OCI-LY1 (cell line): ENCODE measurements around the gene PDCL2.

Experiments
- H2AFZ ChIP-seq: fragments of 200-600 bp; sonication (generic), shearing (Covaris generic); 2 replicates; pipeline ENCODE4 v1.6.0; 2014; ENCODE audit warnings: antibody characterized with exemption, mild to moderate bottlenecking, low read length
- H3F3A ChIP-seq: fragments of 200-600 bp; sonication (generic), shearing (Covaris generic); 2 replicates; pipeline ENCODE4 v1.6.0; 2014; ENCODE audit warnings: mild to moderate bottlenecking, antibody characterized with exemption, low read length, moderate library complexity; ENCODE audit not compliant: insufficient read depth
- H3K27ac ChIP-seq: fragments of 200-600 bp; sonication (generic); 2 replicates; pipeline ENCODE4 v1.5.1; 2014; ENCODE audit warnings: low read length, mixed run types, mild to moderate bottlenecking, low read depth; ENCODE audit not compliant: poor library complexity, severe bottlenecking
- H3K27me3 ChIP-seq: fragments of 200-600 bp; sonication (generic); 2 replicates; pipeline ENCODE4 v1.6.0; 2014; ENCODE audit warnings: antibody characterized with exemption, mild to moderate bottlenecking, low read length, moderate library complexity; ENCODE audit not compliant: insufficient read depth
- H3K36me3 ChIP-seq: fragments of 200-600 bp; sonication (generic); 2 replicates; pipeline ENCODE4 v1.6.1; 2014; ENCODE audit warnings: mild to moderate bottlenecking, antibody characterized with exemption, low read length, moderate library complexity, mixed read lengths; ENCODE audit not compliant: insufficient read depth
- H3K4me1 ChIP-seq: fragments of 200-600 bp; sonication (generic); 2 replicates; pipeline ENCODE4 v1.5.1; 2014; ENCODE audit warnings: mild to moderate bottlenecking, low read length, moderate library complexity; ENCODE audit not compliant: insufficient read depth, severe bottlenecking
- H3K4me2 ChIP-seq: fragments of 200-600 bp; sonication (generic), shearing (Covaris generic); 2 replicates; pipeline ENCODE4 v1.6.1; 2014; ENCODE audit warnings: low read length
- H3K4me3 ChIP-seq: fragments of 200-600 bp; sonication (generic); 2 replicates; pipeline ENCODE4 v1.5.1; 2014; ENCODE audit warnings: low read length, low read depth, mild to moderate bottlenecking, mixed read lengths; ENCODE audit not compliant: poor library complexity, severe bottlenecking
- H3K79me2 ChIP-seq: fragments of 200-600 bp; shearing (Covaris generic); 2 replicates; pipeline ENCODE4 v1.6.1; 2016; ENCODE audit warnings: mixed run types, low read length, mixed read lengths; ENCODE audit not compliant: insufficient read depth
- H3K9ac ChIP-seq: fragments of 200-600 bp; sonication (generic), shearing (Covaris generic); 2 replicates; pipeline ENCODE4 v1.6.1; 2014; ENCODE audit warnings: mild to moderate bottlenecking, low read length, mixed read lengths
- H3K9me2 ChIP-seq: fragments of 200-600 bp; sonication (generic), shearing (Covaris generic); 2 replicates; pipeline ENCODE4 v1.6.1; 2014; ENCODE audit warnings: low read depth, mild to moderate bottlenecking, low read length, mixed read lengths
- H3K9me3 ChIP-seq: fragments of 200-600 bp; shearing (Covaris generic); 2 replicates; pipeline ENCODE4 v1.6.1; 2014; ENCODE audit warnings: low read length, mixed read lengths
- H4K20me1 ChIP-seq: fragments of 200-600 bp; sonication (generic), shearing (Covaris generic); 2 replicates; pipeline ENCODE4 v1.6.0; 2016; ENCODE audit warnings: mild to moderate bottlenecking, low read length; ENCODE audit not compliant: insufficient read depth
- EZH2 ChIP-seq: fragments of 200-600 bp; sonication (generic), shearing (Covaris generic); IDR thresholded peaks from 2 replicates; pipeline ENCODE4 v1.8.0; 2017; ENCODE audit warnings: borderline replicate concordance, mixed run types, mild to moderate bottlenecking, antibody characterized with exemption, low read length, moderate library complexity, mixed read lengths
- TF ChIP-seq, protein P1 (sequence below): fragments of 200-600 bp; sonication (generic), shearing (Covaris generic); IDR thresholded peaks from 2 replicates; pipeline ENCODE4 v1.5.1; 2017; ENCODE audit warnings: mild to moderate bottlenecking, antibody characterized with exemption, low read length, moderate library complexity, mixed read lengths

PDCL2 gene

GRCh38 chr4:55524844-55525571 lies 67.0 kb downstream of the PDCL2 start:
- H3K36me3 ChIP-seq = no peaks in the 10 kb centered on the region
- no peaks in the 10 kb centered on the region for H3K9me2 ChIP-seq
- H3K27me3 ChIP-seq = no peaks in the 10 kb centered on the region
- H3K4me1 ChIP-seq = no peaks in the 10 kb centered on the region
- H3K27ac ChIP-seq = no peak overlapping the region
- H2AFZ ChIP-seq = no peak overlapping the region
- TF ChIP-seq, protein P1, sequence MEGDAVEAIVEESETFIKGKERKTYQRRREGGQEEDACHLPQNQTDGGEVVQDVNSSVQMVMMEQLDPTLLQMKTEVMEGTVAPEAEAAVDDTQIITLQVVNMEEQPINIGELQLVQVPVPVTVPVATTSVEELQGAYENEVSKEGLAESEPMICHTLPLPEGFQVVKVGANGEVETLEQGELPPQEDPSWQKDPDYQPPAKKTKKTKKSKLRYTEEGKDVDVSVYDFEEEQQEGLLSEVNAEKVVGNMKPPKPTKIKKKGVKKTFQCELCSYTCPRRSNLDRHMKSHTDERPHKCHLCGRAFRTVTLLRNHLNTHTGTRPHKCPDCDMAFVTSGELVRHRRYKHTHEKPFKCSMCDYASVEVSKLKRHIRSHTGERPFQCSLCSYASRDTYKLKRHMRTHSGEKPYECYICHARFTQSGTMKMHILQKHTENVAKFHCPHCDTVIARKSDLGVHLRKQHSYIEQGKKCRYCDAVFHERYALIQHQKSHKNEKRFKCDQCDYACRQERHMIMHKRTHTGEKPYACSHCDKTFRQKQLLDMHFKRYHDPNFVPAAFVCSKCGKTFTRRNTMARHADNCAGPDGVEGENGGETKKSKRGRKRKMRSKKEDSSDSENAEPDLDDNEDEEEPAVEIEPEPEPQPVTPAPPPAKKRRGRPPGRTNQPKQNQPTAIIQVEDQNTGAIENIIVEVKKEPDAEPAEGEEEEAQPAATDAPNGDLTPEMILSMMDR = no peak
- no peak for TF ChIP-seq EZH2
- no peaks in the 10 kb centered on the region for H4K20me1 ChIP-seq
- no peak overlapping the region for H3K4me2 ChIP-seq
- no peaks in the 10 kb centered on the region; the same call in 1 of the 2 replicates for H3K79me2 ChIP-seq
- H3K4me3 ChIP-seq = no peak overlapping the region
- no peak overlapping the region for H3K9ac ChIP-seq
- 0 out of 2 replicates have a peak, but pooled peaks cover 1% of the 10 kb centered on the region for H3K9me3 ChIP-seq
- no peaks in the 10 kb centered on the region for H3F3A ChIP-seq

- no peak overlapping the region for H2AFZ ChIP-seq
- no peak overlapping the region for H3K4me2 ChIP-seq
- H3K4me3 ChIP-seq = no peak overlapping the region
- no peaks in the 10 kb centered on the region for H3K36me3 ChIP-seq
- no peaks in the 10 kb centered on the region for H3K27me3 ChIP-seq
- H3K4me1 ChIP-seq = no peaks in the 10 kb centered on the region
- H3K27ac ChIP-seq = no peak overlapping the region
- H4K20me1 ChIP-seq = no peaks in the 10 kb centered on the region
- H3K9me3 ChIP-seq = no peaks in the 10 kb centered on the region
- no peaks in the 10 kb centered on the region for H3K79me2 ChIP-seq
- TF ChIP-seq, protein P1 = no peak
- no peak for TF ChIP-seq EZH2
- H3K9ac ChIP-seq = no peak overlapping the region
- H3F3A ChIP-seq = no peaks in the 10 kb centered on the region
- H3K9me2 ChIP-seq = no peaks in the 10 kb centered on the region
Measured at GRCh38 chr4:55518442-55518841, 73.6 kb downstream of the PDCL2 start.

DNA sequence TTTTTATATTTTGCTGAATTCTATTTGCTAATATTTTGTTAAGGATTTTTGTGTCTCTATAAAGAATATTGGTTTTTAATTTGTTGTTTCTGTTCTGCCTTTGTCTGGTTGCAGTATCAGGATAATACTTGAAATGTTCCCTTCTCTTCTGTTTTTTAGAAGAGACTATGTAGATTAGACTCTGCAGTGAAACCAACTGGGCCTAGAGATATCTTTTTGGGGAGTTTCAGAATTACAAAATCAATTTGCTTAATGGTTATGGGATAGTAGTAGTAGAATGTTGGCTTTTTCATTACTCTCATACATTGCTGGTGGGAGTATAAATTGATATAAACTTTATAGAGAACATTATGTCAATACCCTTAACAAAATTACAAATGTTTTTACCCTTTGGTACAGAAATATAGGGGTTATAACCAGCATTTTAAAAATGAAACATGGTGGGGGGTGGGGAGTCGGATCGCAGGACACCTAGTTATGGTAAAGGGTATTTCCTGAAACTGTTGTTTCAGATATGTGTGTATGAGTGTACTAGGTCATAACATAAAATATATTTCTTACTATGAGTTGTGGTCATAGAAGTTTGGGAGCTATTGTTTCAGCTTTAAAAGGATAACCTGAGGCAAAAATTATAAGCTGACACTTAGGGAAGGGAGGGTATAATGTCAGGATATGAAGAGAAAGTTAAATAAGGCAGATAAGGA lies 74.4 kb downstream of the PDCL2 start:
- Histone ChIP-seq H3K79me2 (no peaks in the 10 kb centered on the region), H3K4me1 (no peaks in the 10 kb centered on the region), H3K27ac (no peak overlapping the region), H3K9me3 (no peaks in the 10 kb centered on the region), H3K4me2 (no peak overlapping the region), H3K27me3 (no peaks in the 10 kb centered on the region), H2AFZ (no peak overlapping the region), H3F3A (no peaks in the 10 kb centered on the region), H3K9me2 (no peaks in the 10 kb centered on the region), H3K4me3 (no peak overlapping the region), H3K9ac (no peak overlapping the region), H3K36me3 (no peaks in the 10 kb centered on the region), H4K20me1 (no peaks in the 10 kb centered on the region)
- TF ChIP-seq, protein P1 = no peak
- TF ChIP-seq EZH2 = no peak
